ENCODE measurements around the gene CYS1. TPM values are rescaled to one million over a fixed set of nuclear protein-coding genes. Genes with fewer than 3 reads are reported as not detected.

CYS1 gene
- total RNA-seq, 1 experiment from 2014 or later = 3.7 TPM

GRCh38 chr2:10035053-10035422, 45.2 kb downstream of the CYS1 start:
- H3K27me3 ChIP-seq (ENCODE audit: insufficient read depth, low read length) = no peaks in the 10 kb centered on the region
- POLR2A ChIA-PET = no interaction called here
- CTCF ChIA-PET = interaction anchor here (1.4 to 2.2 kb wide), 3 partner anchors 51 to 400 kb away, joined by 4 to 8 read pairs (median 6); no protein-coding TSS in a partner anchor
- no peaks in the 10 kb centered on the region for H3K9me2 ChIP-seq (ENCODE audit: insufficient read depth)
- no peak for DNase-seq (ENCODE audit: low read depth, low spot score)
- no peaks in the 10 kb centered on the region for H3K79me2 ChIP-seq (ENCODE audit: insufficient read depth, low read length)
- H3K9me3 ChIP-seq (ENCODE audit: control insufficient read depth in 1 of 2, insufficient read depth in 1 of 2, low read depth in 1 of 2, low read length in 2 of 2) = no peaks in the 10 kb centered on the region
- H3K27ac ChIP-seq (ENCODE audit: low read depth, low read length) = no peak overlapping the region
- RAD21 ChIA-PET (ENCODE audit: low non-redundant PET in 1 of 2, low total read pairs in 2 of 2, uncharacterized antibody in 2 of 2, unreplicated experiment in 2 of 2) = no interaction called here
- no peak overlapping the region for H3K4me2 ChIP-seq (ENCODE audit: low read length)
- TF ChIP-seq POLR2AphosphoS5 (IDR thresholded peaks at IDR 0.05; ENCODE audit: low read depth, low read length) = no peak
- no peak overlapping the region for H2AFZ ChIP-seq (ENCODE audit: low read depth, low read length, poor library complexity, severe bottlenecking)
- peaks cover 2 to 24% of the 10 kb centered on the region in 2 experiments; a peak in 2 of 4 replicates for H3K4me1 ChIP-seq (ENCODE audit: control insufficient read depth in 1 of 2, insufficient read depth in 2 of 2, low read length in 2 of 2)
- H4K20me1 ChIP-seq (ENCODE audit: insufficient read depth) = no peaks in the 10 kb centered on the region
- intact Hi-C loops (cut with micrococcal nuclease) = no loop called here
- no peak overlapping the region for H3K9ac ChIP-seq (ENCODE audit: low read length)
- no peak for ATAC-seq
- BruUV-seq (replicated peaks) = no TSS peak
- H3K36me3 ChIP-seq (ENCODE audit: control insufficient read depth in 1 of 2, insufficient read depth in 2 of 2, low read length in 2 of 2) = no peaks in the 10 kb centered on the region
- H3K4me3 ChIP-seq (replicated peaks in 1 of 2; ENCODE audit: low read depth in 1 of 2, low read length in 2 of 2) = no peak overlapping the region

GRCh38 chr2:10034333-10035052, 45.7 kb downstream of the CYS1 start:
- ChIA-PET POLR2A (no interaction called here), RAD21 (ENCODE audit: low non-redundant PET in 1 of 2, low total read pairs in 2 of 2, uncharacterized antibody in 2 of 2, unreplicated experiment in 2 of 2) (no interaction called here), CTCF (interaction anchor here (2.2 kb wide), 1 partner anchor 400 kb away, joined by 8 read pairs; no protein-coding TSS in a partner anchor)
- no peak for ATAC-seq
- no peak overlapping the region for H3K27ac ChIP-seq (ENCODE audit: low read depth, low read length)
- H3K4me1 ChIP-seq (ENCODE audit: control insufficient read depth in 1 of 2, insufficient read depth in 2 of 2, low read length in 2 of 2) = peaks cover 2 to 24% of the 10 kb centered on the region in 2 experiments; a peak in 2 of 4 replicates
- H3K27me3 ChIP-seq (ENCODE audit: insufficient read depth, low read length) = no peaks in the 10 kb centered on the region
- no peak overlapping the region for H3K4me2 ChIP-seq (ENCODE audit: low read length)
- H3K9me2 ChIP-seq (ENCODE audit: insufficient read depth) = no peaks in the 10 kb centered on the region
- no peak for DNase-seq (ENCODE audit: low read depth, low spot score)
- no peaks in the 10 kb centered on the region for H3K36me3 ChIP-seq (ENCODE audit: control insufficient read depth in 1 of 2, insufficient read depth in 2 of 2, low read length in 2 of 2)
- intact Hi-C loops (cut with micrococcal nuclease) = no loop called here
- no peaks in the 10 kb centered on the region for H3K79me2 ChIP-seq (ENCODE audit: insufficient read depth, low read length)
- no peak overlapping the region for H2AFZ ChIP-seq (ENCODE audit: low read depth, low read length, poor library complexity, severe bottlenecking)
- H3K9ac ChIP-seq (ENCODE audit: low read length) = no peak overlapping the region
- no peaks in the 10 kb centered on the region for H4K20me1 ChIP-seq (ENCODE audit: insufficient read depth)
- BruUV-seq (replicated peaks) = no TSS peak
- TF ChIP-seq YY1 (IDR thresholded peaks at IDR 0.05; ENCODE audit: extremely low read depth, insufficient replicate concordance, low read depth, low read length) (no peak), FOSL1 (IDR thresholded peaks at IDR 0.05; ENCODE audit: low read depth) (no peak)
- no peak overlapping the region for H3K4me3 ChIP-seq (replicated peaks in 1 of 2; ENCODE audit: low read depth in 1 of 2, low read length in 2 of 2)
- no peaks in the 10 kb centered on the region for H3K9me3 ChIP-seq (ENCODE audit: control insufficient read depth in 1 of 2, insufficient read depth in 1 of 2, low read depth in 1 of 2, low read length in 2 of 2)
